Rectal smooth muscle tissue (tissue), 1 donor: ENCODE data around the gene ARF1.

Source experiments
- H3K27ac ChIP-seq: one replicate; pipeline ENCODE4 v1.7.0; 2013; ENCODE audit warnings: low read depth, low read length, inconsistent platforms
- H3K27me3 ChIP-seq: one replicate; pipeline ENCODE4 v1.7.0; 2013; ENCODE audit warnings: low read length; ENCODE audit not compliant: control insufficient read depth, insufficient read depth
- H3K36me3 ChIP-seq: one replicate; pipeline ENCODE4 v1.7.0; 2013; ENCODE audit warnings: low read length; ENCODE audit not compliant: control insufficient read depth, insufficient read depth
- H3K4me1 ChIP-seq: one replicate; pipeline ENCODE4 v1.7.0; 2013; ENCODE audit warnings: low read length; ENCODE audit not compliant: control insufficient read depth, insufficient read depth
- H3K4me3 ChIP-seq: one replicate; pipeline ENCODE4 v1.7.0; 2013; ENCODE audit warnings: low read length
- H3K9ac ChIP-seq: one replicate; pipeline ENCODE4 v1.7.0; 2013; ENCODE audit warnings: low read length

The ARF1 gene

GRCh38 chr1:228077565-228078330 lies 4.8 kb upstream of the ARF1 start:
- Histone ChIP-seq H3K9ac (no peak overlapping the region), H3K36me3 (no peaks in the 10 kb centered on the region), H3K4me1 (peaks cover 3% of the 10 kb centered on the region), H3K27me3 (no peaks in the 10 kb centered on the region), H3K4me3 (no peak overlapping the region), H3K27ac (no peak overlapping the region)

- Histone ChIP-seq H3K27me3 (no peaks in the 10 kb centered on the region), H3K4me1 (peaks cover 6% of the 10 kb centered on the region), H3K4me3 (no peak overlapping the region), H3K36me3 (no peaks in the 10 kb centered on the region), H3K27ac (no peak overlapping the region), H3K9ac (no peak overlapping the region)
Measured at GRCh38 chr1:228079013-228079412, 3.5 kb upstream of the ARF1 start.

DNA sequence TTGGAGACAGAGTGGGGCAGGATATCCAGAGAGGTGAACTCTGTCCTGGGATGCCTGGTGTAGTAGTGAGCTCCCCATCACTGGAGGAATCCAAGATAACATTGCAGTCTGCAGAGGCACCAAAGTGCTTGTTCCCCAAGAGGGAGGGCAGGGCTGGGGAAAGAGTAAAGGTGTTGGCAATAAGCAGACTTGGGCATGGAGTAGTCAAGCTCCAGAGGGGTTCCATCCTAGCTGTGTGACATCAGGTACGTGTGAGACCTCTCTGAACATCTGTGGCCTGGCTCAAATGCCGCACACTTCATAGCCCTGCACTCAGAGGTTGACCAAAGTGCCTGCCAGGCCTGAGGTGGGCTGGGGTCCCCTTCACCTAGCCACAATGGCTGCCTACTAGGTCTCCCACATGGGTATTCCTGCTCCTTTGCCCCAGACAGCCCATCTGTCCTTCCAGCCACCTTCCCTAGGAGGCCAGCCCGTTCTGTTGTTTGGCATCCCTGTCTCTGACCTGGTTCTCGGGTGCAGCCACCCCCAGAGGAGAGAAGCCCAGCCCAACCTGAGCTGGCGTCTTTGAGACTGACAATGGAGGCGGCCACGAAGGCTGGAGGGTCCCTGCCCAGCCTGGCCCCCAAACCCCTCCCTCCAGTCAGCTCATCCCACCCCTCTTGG lies 2.8 kb upstream of the ARF1 start:
- Histone ChIP-seq H3K27me3 (no peaks in the 10 kb centered on the region), H3K9ac (no peak overlapping the region), H3K36me3 (no peaks in the 10 kb centered on the region), H3K4me3 (no peak overlapping the region), H3K27ac (no peak overlapping the region), H3K4me1 (peaks cover 12% of the 10 kb centered on the region)

DNA sequence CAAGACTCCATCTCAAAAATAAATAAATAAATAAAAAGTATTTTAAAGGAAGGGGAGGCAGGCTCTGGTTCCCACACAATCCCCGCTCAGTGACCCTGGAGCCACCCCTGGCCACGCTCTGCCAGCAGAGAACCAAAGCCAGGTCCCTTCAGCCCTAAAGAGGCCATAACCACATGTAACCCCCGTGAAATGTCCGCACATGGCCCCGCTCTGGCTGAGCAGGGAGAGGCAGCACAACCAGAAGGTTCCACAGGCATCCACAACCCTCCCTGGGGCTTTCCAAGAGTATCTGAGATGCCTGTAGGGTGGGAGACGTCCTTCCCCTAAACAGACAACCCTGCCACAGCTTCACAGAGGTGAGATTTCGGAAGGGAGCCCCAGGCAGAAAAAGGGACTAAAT lies 1.4 kb upstream of the ARF1 start:
- H3K36me3 ChIP-seq = no peaks in the 10 kb centered on the region
- H3K4me3 ChIP-seq = peak overlapping the region; percentile 87
- H3K27ac ChIP-seq = no peak overlapping the region
- peaks cover 24% of the 10 kb centered on the region for H3K4me1 ChIP-seq
- H3K9ac ChIP-seq = no peak overlapping the region
- H3K27me3 ChIP-seq = no peaks in the 10 kb centered on the region

GRCh38 chr1:228081578-228082213 lies 812 bp upstream of the ARF1 start:
- Histone ChIP-seq H3K4me1 (peaks cover 26% of the 10 kb centered on the region), H3K36me3 (no peaks in the 10 kb centered on the region), H3K27ac (peak overlapping the region; percentile 75), H3K4me3 (peak overlapping the region; percentile 87), H3K27me3 (no peaks in the 10 kb centered on the region), H3K9ac (peak overlapping the region; percentile 90)

DNA sequence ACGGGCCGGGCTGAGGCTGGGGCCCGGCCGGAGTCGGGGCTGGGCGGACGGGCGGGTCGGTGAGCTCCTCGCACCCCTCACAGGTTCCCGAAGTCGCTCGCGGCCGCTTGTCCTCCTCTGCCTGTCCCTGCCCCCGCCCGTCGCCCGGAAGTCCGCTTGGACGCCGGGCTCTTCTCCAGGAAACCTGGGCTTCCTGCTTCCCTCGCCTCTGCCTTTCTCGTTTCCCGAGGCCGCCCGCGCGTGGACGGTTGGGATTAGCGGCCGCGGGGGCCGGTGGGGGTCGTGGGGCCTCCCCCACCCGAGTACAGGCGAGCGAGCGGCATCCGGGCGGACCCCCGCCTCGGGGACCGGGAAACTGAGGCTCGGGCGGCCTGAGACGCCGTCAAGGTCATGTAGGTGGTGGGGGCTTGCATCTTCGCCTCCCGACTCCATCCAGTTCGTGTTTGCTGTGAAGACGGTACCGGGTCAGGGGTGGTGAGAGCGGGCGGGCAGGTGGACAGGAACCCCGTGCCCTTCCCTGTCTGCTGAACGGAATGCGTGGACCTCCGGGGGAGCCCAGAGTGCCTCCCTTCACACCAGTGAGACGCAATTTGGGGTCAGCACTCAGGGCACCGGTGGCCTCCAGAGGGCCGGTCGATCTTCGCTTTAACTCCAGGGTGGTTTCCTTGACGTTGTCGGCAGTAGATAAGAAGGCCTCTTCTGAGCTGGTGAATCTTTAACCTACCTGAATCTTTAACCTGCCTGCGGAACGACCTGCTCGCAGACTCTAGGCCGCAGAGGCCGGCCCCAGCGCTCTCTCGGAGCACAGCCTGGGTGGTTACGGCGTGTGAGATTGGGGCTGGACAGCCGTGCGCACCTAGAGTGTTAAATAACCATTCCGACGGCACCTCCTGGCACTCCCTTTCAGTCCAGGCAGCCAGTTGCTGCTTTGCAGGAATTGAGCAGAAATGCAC lies 686 bp downstream of the ARF1 start:
- H3K4me3 ChIP-seq = peak overlapping the region; percentile 83
- H3K36me3 ChIP-seq = no peaks in the 10 kb centered on the region
- H3K27me3 ChIP-seq = no peaks in the 10 kb centered on the region
- H3K27ac ChIP-seq = peak overlapping the region; percentile 97
- peaks cover 41% of the 10 kb centered on the region for H3K4me1 ChIP-seq
- H3K9ac ChIP-seq = peak overlapping the region; percentile 47

- peak overlapping the region; percentile 97 for H3K27ac ChIP-seq
- H3K36me3 ChIP-seq = no peaks in the 10 kb centered on the region
- H3K27me3 ChIP-seq = no peaks in the 10 kb centered on the region
- peaks cover 42% of the 10 kb centered on the region for H3K4me1 ChIP-seq
- peak overlapping the region; percentile 47 for H3K9ac ChIP-seq
- H3K4me3 ChIP-seq = peak overlapping the region; percentile 83
Measured at GRCh38 chr1:228083871-228084278, 1.4 kb downstream of the ARF1 start.

GRCh38 chr1:228084325-228084724 lies 1.8 kb downstream of the ARF1 start:
- H3K9ac ChIP-seq = peak overlapping the region; percentile 47
- H3K27me3 ChIP-seq = no peaks in the 10 kb centered on the region
- H3K27ac ChIP-seq = peak overlapping the region; percentile 97
- peak overlapping the region; percentile 83 for H3K4me3 ChIP-seq
- no peaks in the 10 kb centered on the region for H3K36me3 ChIP-seq
- H3K4me1 ChIP-seq = peaks cover 42% of the 10 kb centered on the region

DNA sequence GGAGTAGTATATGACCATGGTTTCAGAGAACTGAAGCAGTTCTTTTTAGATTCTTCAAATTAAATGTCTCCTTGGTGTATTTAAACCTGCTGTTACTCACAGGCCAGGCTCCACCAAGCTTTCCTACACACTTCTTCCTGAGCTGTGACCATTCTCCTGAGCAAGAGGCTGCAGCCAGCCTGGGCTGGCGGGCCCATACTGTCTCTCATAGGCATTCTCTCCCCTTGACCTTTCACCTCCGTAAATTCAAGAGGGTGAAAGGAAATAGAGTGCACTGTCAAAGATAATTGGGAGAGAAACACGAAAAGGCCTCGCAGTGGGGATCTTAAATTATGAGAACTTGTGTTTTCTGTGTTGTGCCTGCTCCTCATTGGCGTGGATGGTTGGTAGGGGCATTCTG lies 2.3 kb downstream of the ARF1 start:
- no peak overlapping the region for H3K27ac ChIP-seq
- no peak overlapping the region for H3K9ac ChIP-seq
- peak overlapping the region; percentile 83 for H3K4me3 ChIP-seq
- H3K36me3 ChIP-seq = no peaks in the 10 kb centered on the region
- H3K4me1 ChIP-seq = peaks cover 44% of the 10 kb centered on the region
- H3K27me3 ChIP-seq = no peaks in the 10 kb centered on the region

DNA sequence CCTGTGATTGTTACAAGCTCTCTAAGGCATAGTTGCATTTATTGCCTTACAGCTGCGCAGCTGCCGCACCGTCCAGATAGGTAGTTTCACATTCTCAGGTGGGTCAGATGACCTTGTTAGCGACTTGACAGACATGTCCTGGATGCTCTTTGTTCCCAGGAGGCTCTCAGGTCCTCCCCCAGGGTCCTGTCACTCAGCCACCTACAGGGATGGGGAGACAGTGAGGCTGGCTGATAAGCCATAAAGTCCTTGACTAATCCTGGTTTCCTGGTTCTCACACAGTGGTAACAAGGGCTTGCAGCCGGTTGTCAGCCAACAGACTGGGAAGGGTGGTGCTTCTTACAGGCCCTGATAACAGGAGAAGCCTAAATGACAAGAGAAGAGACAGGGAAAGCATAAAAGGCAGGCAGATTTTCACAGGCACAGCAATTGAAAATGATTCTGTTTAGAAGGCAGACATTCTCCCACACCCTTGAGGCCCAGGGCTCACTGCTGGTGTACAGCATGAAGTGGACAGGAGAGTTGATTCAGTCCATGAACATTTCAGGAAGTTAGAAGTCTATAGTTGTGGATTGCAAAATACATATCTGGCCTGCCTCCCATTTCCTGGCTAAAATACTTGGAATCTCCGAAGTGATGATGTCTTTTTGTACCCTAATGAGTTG lies 2.9 kb downstream of the ARF1 start:
- H3K27me3 ChIP-seq = no peaks in the 10 kb centered on the region

DNA sequence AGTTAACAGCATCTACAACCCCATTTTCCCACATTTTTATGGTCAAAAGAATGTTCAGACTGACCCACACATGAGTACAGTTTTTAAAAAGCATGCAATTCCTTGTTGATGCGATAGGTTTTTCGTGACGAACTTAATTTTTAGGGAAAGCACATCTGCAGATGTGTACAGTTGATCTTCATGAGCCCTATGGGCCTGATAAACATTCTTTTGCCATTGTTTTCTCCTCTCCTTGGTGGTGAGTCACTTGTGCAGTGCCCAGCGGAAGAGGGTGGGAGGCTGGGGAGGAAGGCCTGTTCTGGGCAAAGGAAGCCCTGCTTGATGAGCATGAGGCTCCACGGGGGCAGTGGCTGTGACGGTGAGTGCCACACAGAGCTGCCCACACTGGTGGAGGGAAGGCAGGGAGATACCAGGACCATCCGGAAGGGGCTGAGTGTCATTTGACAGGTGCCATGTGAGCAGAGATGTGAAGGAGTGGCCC lies 5.3 kb downstream of the ARF1 start:
- Histone ChIP-seq H3K27ac (no peak overlapping the region), H3K36me3 (peaks cover 7% of the 10 kb centered on the region), H3K9ac (no peak overlapping the region), H3K4me3 (no peak overlapping the region), H3K4me1 (peaks cover 52% of the 10 kb centered on the region), H3K27me3 (no peaks in the 10 kb centered on the region)

More for the DNA sequence above, 2.9 kb downstream of the ARF1 start:
- Histone ChIP-seq H3K36me3 (no peaks in the 10 kb centered on the region), H3K4me1 (peaks cover 50% of the 10 kb centered on the region), H3K9ac (peak overlapping the region; percentile 8), H3K27ac (no peak overlapping the region), H3K4me3 (peak overlapping the region; percentile 83)
